Transverse colon (tissue), 4 donors: ENCODE data around the gene P2RX6.

Experiments used
- POLR2AphosphoS5 ChIP-seq, 3 donors: sonication (generic); formaldehyde crosslinking; IDR thresholded peaks; one replicate each; pipeline ENCODE4 v1.6.1; 2016; ENCODE audit warnings: antibody characterized with exemption in 3 of 3
- TF ChIP-seq, protein P1 (sequence below), 5 experiments: fragments of 200-600 bp in 3 of 5; fragments of 450-650 bp in 2 of 5; sonication (generic) in 3 of 5; IDR thresholded peaks; 1 replicate in 2 of 5; 2 replicates in 3 of 5; pipeline ENCODE4 v1.5.1; 2016 to 2017; ENCODE audit warnings: antibody characterized with exemption in 5 of 5, inconsistent platforms in 3 of 5, mild to moderate bottlenecking in 2 of 5, moderate library complexity in 1 of 5

DNA sequence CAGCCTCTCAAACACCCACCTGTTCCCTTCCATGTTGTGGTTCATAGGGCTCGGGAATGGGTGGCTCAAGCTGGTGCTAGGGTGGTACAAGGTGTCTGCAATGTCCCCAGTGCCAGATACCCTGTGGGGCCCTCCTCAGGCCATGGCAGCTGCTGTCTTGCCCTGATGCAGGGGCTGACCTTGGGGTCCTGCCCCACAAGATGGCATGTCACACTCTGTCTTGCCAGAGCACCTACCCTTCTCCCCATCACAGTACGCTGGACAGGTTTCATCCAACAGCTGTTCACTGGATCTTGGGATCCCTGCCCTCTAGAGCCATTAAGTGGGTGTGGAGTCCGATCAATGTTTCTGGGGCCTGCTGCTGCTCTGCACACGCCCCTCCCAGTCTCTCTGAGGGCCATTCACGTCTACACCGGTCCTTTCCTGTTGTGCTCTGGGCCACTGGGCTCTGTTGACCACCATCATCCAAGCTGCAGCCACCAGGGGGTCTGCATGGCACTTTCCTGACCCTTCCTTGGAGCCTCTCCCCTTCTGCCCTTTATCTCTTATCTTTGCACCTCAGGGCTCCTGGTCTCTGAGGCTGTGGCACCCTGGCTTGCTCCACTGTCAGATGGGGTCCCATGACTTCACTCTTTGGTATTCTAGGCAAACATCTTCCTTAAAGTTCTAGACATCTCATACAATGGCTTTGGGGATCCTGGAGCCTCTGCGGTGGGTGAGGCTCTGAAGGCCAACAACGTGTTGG, 37.9 kb downstream of the P2RX6 start:
- TF ChIP-seq, protein P1, sequence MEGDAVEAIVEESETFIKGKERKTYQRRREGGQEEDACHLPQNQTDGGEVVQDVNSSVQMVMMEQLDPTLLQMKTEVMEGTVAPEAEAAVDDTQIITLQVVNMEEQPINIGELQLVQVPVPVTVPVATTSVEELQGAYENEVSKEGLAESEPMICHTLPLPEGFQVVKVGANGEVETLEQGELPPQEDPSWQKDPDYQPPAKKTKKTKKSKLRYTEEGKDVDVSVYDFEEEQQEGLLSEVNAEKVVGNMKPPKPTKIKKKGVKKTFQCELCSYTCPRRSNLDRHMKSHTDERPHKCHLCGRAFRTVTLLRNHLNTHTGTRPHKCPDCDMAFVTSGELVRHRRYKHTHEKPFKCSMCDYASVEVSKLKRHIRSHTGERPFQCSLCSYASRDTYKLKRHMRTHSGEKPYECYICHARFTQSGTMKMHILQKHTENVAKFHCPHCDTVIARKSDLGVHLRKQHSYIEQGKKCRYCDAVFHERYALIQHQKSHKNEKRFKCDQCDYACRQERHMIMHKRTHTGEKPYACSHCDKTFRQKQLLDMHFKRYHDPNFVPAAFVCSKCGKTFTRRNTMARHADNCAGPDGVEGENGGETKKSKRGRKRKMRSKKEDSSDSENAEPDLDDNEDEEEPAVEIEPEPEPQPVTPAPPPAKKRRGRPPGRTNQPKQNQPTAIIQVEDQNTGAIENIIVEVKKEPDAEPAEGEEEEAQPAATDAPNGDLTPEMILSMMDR (IDR thresholded peaks at IDR 0.05): no peak
- no peak for TF ChIP-seq POLR2AphosphoS5 (IDR thresholded peaks at IDR 0.05)
